ENCODE results near the gene ATP1A4.

The ATP1A4 gene

GRCh38 chr1:160144921-160145320 lies 6.5 kb upstream of the ATP1A4 start:
- Mint-ChIP-seq H3K36me3 (ENCODE audit: low read depth) (no peaks in the 10 kb centered on the region), H3K4me1 (ENCODE audit: low read depth) (peaks cover 45% of the 10 kb centered on the region), H3K27me3 (peaks cover 1% of the 10 kb centered on the region), H3K4me3 (no peak overlapping the region), H3K27ac (no peak overlapping the region), H3K9me3 (no peaks in the 10 kb centered on the region)
- intact Hi-C loops (cut with micrococcal nuclease), result no loop called here

- Mint-ChIP-seq H3K27me3 (no peaks in the 10 kb centered on the region), H3K27ac (no peak overlapping the region), H3K9me3 (no peaks in the 10 kb centered on the region)
These were observed 5.3 kb upstream of the ATP1A4 start for GRCh38 chr1:160146107-160146506.

GRCh38 chr1:160148121-160148520 lies 3.3 kb upstream of the ATP1A4 start:
- Mint-ChIP-seq H3K27me3 (no peaks in the 10 kb centered on the region), H3K27ac (no peak overlapping the region), H3K4me3 (no peak overlapping the region), H3K9me3 (no peaks in the 10 kb centered on the region), H3K36me3 (ENCODE audit: low read depth) (no peaks in the 10 kb centered on the region), H3K4me1 (ENCODE audit: low read depth) (peaks cover 36% of the 10 kb centered on the region)
- intact Hi-C loops (cut with micrococcal nuclease), result no loop called here

More at GRCh38 chr1:160146107-160146506, 5.3 kb upstream of the ATP1A4 start:
- H3K36me3 Mint-ChIP-seq (ENCODE audit: low read depth), result no peaks in the 10 kb centered on the region
- intact Hi-C loops (cut with micrococcal nuclease), result no loop called here
- H3K4me1 Mint-ChIP-seq (ENCODE audit: low read depth), result peaks cover 43% of the 10 kb centered on the region
- no peak overlapping the region for H3K4me3 Mint-ChIP-seq

- intact Hi-C loops (cut with micrococcal nuclease), result no loop called here
- Mint-ChIP-seq H3K4me1 (ENCODE audit: low read depth) (peaks cover 25% of the 10 kb centered on the region), H3K36me3 (ENCODE audit: low read depth) (no peaks in the 10 kb centered on the region), H3K27me3 (no peaks in the 10 kb centered on the region), H3K9me3 (no peaks in the 10 kb centered on the region), H3K27ac (no peak overlapping the region), H3K4me3 (no peak overlapping the region)
These were observed 2.2 kb upstream of the ATP1A4 start for GRCh38 chr1:160149233-160149632.

- no peaks in the 10 kb centered on the region for H3K36me3 Mint-ChIP-seq (ENCODE audit: low read depth)
These were observed 1.7 kb upstream of the ATP1A4 start for GRCh38 chr1:160149716-160150115.

GRCh38 chr1:160154790-160155189 lies 3.4 kb downstream of the ATP1A4 start:
- no peak overlapping the region for H3K4me3 Mint-ChIP-seq
- intact Hi-C loops (cut with micrococcal nuclease), result no loop called here
- H3K36me3 Mint-ChIP-seq (ENCODE audit: low read depth), result no peaks in the 10 kb centered on the region
- peaks cover 19% of the 10 kb centered on the region for H3K4me1 Mint-ChIP-seq (ENCODE audit: low read depth)
- peaks cover 3% of the 10 kb centered on the region for H3K27me3 Mint-ChIP-seq
- H3K27ac Mint-ChIP-seq, result no peak overlapping the region
- H3K9me3 Mint-ChIP-seq, result no peaks in the 10 kb centered on the region

More at GRCh38 chr1:160149716-160150115, 1.7 kb upstream of the ATP1A4 start:
- Mint-ChIP-seq H3K9me3 (no peaks in the 10 kb centered on the region), H3K27me3 (no peaks in the 10 kb centered on the region), H3K27ac (no peak overlapping the region), H3K4me3 (no peak overlapping the region), H3K4me1 (ENCODE audit: low read depth) (peaks cover 24% of the 10 kb centered on the region)
- intact Hi-C loops (cut with micrococcal nuclease), result no loop called here

- peaks cover 3% of the 10 kb centered on the region for H3K27me3 Mint-ChIP-seq
- no peaks in the 10 kb centered on the region for H3K36me3 Mint-ChIP-seq (ENCODE audit: low read depth)
- peaks cover 25% of the 10 kb centered on the region for H3K4me1 Mint-ChIP-seq (ENCODE audit: low read depth)
- intact Hi-C loops (cut with micrococcal nuclease), result no loop called here
- H3K9me3 Mint-ChIP-seq, result no peaks in the 10 kb centered on the region
- no peak overlapping the region for H3K4me3 Mint-ChIP-seq
- no peak overlapping the region for H3K27ac Mint-ChIP-seq
These were observed 5.0 kb downstream of the ATP1A4 start for GRCh38 chr1:160156361-160156760.

- no peaks in the 10 kb centered on the region for H3K9me3 Mint-ChIP-seq
- H3K4me1 Mint-ChIP-seq (ENCODE audit: low read depth), result peaks cover 25% of the 10 kb centered on the region
- no peak overlapping the region for H3K27ac Mint-ChIP-seq
- no peaks in the 10 kb centered on the region for H3K36me3 Mint-ChIP-seq (ENCODE audit: low read depth)
- intact Hi-C loops (cut with micrococcal nuclease), result no loop called here
- H3K4me3 Mint-ChIP-seq, result no peak overlapping the region
- H3K27me3 Mint-ChIP-seq, result peaks cover 3% of the 10 kb centered on the region
These were observed 5.8 kb downstream of the ATP1A4 start for GRCh38 chr1:160157174-160157573.

GRCh38 chr1:160158031-160158430 lies 6.6 kb downstream of the ATP1A4 start:
- peaks cover 3% of the 10 kb centered on the region for H3K27me3 Mint-ChIP-seq
- H3K9me3 Mint-ChIP-seq, result no peaks in the 10 kb centered on the region
- H3K4me3 Mint-ChIP-seq, result no peak overlapping the region
- peaks cover 30% of the 10 kb centered on the region for H3K4me1 Mint-ChIP-seq (ENCODE audit: low read depth)
- no peaks in the 10 kb centered on the region for H3K36me3 Mint-ChIP-seq (ENCODE audit: low read depth)
- intact Hi-C loops (cut with micrococcal nuclease), result no loop called here
- H3K27ac Mint-ChIP-seq, result no peak overlapping the region

GRCh38 chr1:160158534-160158933 lies 7.1 kb downstream of the ATP1A4 start:
- no peaks in the 10 kb centered on the region for H3K9me3 Mint-ChIP-seq
- H3K36me3 Mint-ChIP-seq (ENCODE audit: low read depth), result no peaks in the 10 kb centered on the region
- H3K27me3 Mint-ChIP-seq, result peaks cover 3% of the 10 kb centered on the region
- H3K27ac Mint-ChIP-seq, result no peak overlapping the region
- no peak overlapping the region for H3K4me3 Mint-ChIP-seq
- peaks cover 35% of the 10 kb centered on the region for H3K4me1 Mint-ChIP-seq (ENCODE audit: low read depth)
- intact Hi-C loops (cut with micrococcal nuclease), result no loop called here

GRCh38 chr1:160159846-160160245 lies 8.4 kb downstream of the ATP1A4 start:
- Mint-ChIP-seq H3K4me3 (no peak overlapping the region), H3K9me3 (no peaks in the 10 kb centered on the region), H3K27ac (no peak overlapping the region), H3K4me1 (ENCODE audit: low read depth) (peaks cover 42% of the 10 kb centered on the region), H3K27me3 (peaks cover 3% of the 10 kb centered on the region), H3K36me3 (ENCODE audit: low read depth) (no peaks in the 10 kb centered on the region)
- intact Hi-C loops (cut with micrococcal nuclease), result loop anchor here (5.0 kb wide), 1 partner anchor 58 kb away; no protein-coding TSS in a partner anchor

- H3K27ac Mint-ChIP-seq, result peak overlapping the region; percentile 58
- peaks cover 56% of the 10 kb centered on the region for H3K4me1 Mint-ChIP-seq (ENCODE audit: low read depth)
- intact Hi-C loops (cut with micrococcal nuclease), result loop anchor here (5.0 kb wide), 1 partner anchor 60 kb away; no protein-coding TSS in a partner anchor
- no peak overlapping the region for H3K4me3 Mint-ChIP-seq
- no peaks in the 10 kb centered on the region for H3K9me3 Mint-ChIP-seq
- peaks cover 4% of the 10 kb centered on the region for H3K27me3 Mint-ChIP-seq
- no peaks in the 10 kb centered on the region for H3K36me3 Mint-ChIP-seq (ENCODE audit: low read depth)
These were observed 10.7 kb downstream of the ATP1A4 start for GRCh38 chr1:160161965-160162705.

GRCh38 chr1:160162931-160163330 lies 11.5 kb downstream of the ATP1A4 start:
- Mint-ChIP-seq H3K4me1 (ENCODE audit: low read depth) (peaks cover 64% of the 10 kb centered on the region), H3K27ac (peak overlapping the region; percentile 36), H3K27me3 (peaks cover 7% of the 10 kb centered on the region), H3K36me3 (ENCODE audit: low read depth) (no peaks in the 10 kb centered on the region), H3K9me3 (no peaks in the 10 kb centered on the region), H3K4me3 (no peak overlapping the region)
- intact Hi-C loops (cut with micrococcal nuclease), result loop anchor here (5.0 kb wide), 1 partner anchor 61 kb away; no protein-coding TSS in a partner anchor

- Mint-ChIP-seq H3K4me3 (no peak overlapping the region), H3K27ac (peak overlapping the region; percentile 36), H3K27me3 (peaks cover 8% of the 10 kb centered on the region), H3K4me1 (ENCODE audit: low read depth) (peaks cover 66% of the 10 kb centered on the region), H3K36me3 (ENCODE audit: low read depth) (no peaks in the 10 kb centered on the region), H3K9me3 (no peaks in the 10 kb centered on the region)
- intact Hi-C loops (cut with micrococcal nuclease), result loop anchor here (5.0 kb wide), 1 partner anchor 61 kb away; no protein-coding TSS in a partner anchor
These were observed 12.2 kb downstream of the ATP1A4 start for GRCh38 chr1:160163615-160164014.
